SK-N-SH (cell line): Measurements from ENCODE around the gene CACNA2D4. TPM values are rescaled to one million over a fixed set of nuclear protein-coding genes. Genes with fewer than 3 reads are reported as not detected.
A peak's percentile ranks its signal among the peaks of the same experiment; 100 is the strongest.

ENCODE experiments used
- CTCF ChIA-PET: fragments of 300-600, 350-600 bp; formaldehyde crosslinking; extraction: SDS; loops from one replicate; lab custom pipeline; 2021; lab: Yijun Ruan, JAX
- POLR2A ChIA-PET: fragments of 350-600 bp; sonication (Branson Sonifier 250); formaldehyde crosslinking; extraction: SDS; loops from one replicate; lab custom pipeline; 2020; ENCODE audit warnings: antibody characterized with exemption, inconsistent platforms; lab: Yijun Ruan, JAX
- DNase-seq: peaks from one replicate; pipeline ENCODE4 v3.0.0; 2012
- H2AFZ ChIP-seq: fragments of 200-600 bp; sonication (generic); 2 replicates; pipeline ENCODE4 v1.8.1; 2016; ENCODE audit warnings: antibody characterized with exemption, mild to moderate bottlenecking, low read depth
- H3F3A ChIP-seq: fragments of 200-600 bp; sonication (generic); replicated peaks from 2 replicates; pipeline ENCODE3; 2016; ENCODE audit warnings: antibody characterized with exemption, mild to moderate bottlenecking; ENCODE audit not compliant: insufficient read depth
- H3K27ac ChIP-seq, 2 experiments: fragments of 200-500 bp in 1 of 2; fragments of 200-600 bp in 1 of 2; sonication (Bioruptor generic) in 1 of 2; sonication (generic), shearing (Covaris generic) in 1 of 2; 2 replicates each; pipeline versions ENCODE4 v1.5.1 to v1.6.1; 2014 to 2016; ENCODE audit warnings: low read depth in 2 of 2, inconsistent platforms in 1 of 2, low read length in 1 of 2, mild to moderate bottlenecking in 1 of 2, mixed read lengths in 1 of 2
- H3K27me3 ChIP-seq: fragments of 200-600 bp; sonication (generic), shearing (Covaris generic); 2 replicates; pipeline ENCODE4 v1.6.1; 2016; ENCODE audit warnings: mixed run types; ENCODE audit not compliant: insufficient read depth
- H3K36me3 ChIP-seq, 2 experiments: fragments of 200-500 bp in 1 of 2; fragments of 200-600 bp in 1 of 2; sonication (Bioruptor generic) in 1 of 2; sonication (generic) in 1 of 2; replicated peaks in 1 of 2; 2 replicates each; pipeline versions ENCODE3 to v1.5.1; 2014 to 2016; ENCODE audit warnings: low read length in 1 of 2, mild to moderate bottlenecking in 1 of 2; ENCODE audit not compliant: insufficient read depth in 2 of 2, control insufficient read depth in 1 of 2
- H3K4me1 ChIP-seq, 2 experiments: fragments of 200-500 bp in 1 of 2; fragments of 200-600 bp in 1 of 2; sonication (Bioruptor generic) in 1 of 2; sonication (generic), shearing (Covaris generic) in 1 of 2; 2 replicates each; pipeline versions ENCODE4 v1.5.1 to v1.6.1; 2014 to 2016; ENCODE audit warnings: low read depth in 1 of 2, low read length in 1 of 2, mixed run types in 1 of 2; ENCODE audit not compliant: insufficient read depth in 2 of 2, control insufficient read depth in 1 of 2
- H3K4me2 ChIP-seq: fragments of 200-600 bp; sonication (generic), shearing (Covaris generic); 2 replicates; pipeline ENCODE4 v1.6.1; 2017; ENCODE audit warnings: mixed run types
- H3K4me3 ChIP-seq, 2 experiments: fragments of 200-500 bp in 1 of 2; fragments of 200-600 bp in 1 of 2; sonication (Bioruptor generic) in 1 of 2; sonication (generic), shearing (Covaris generic) in 1 of 2; 2 replicates each; pipeline versions ENCODE4 v1.5.1 to v1.8.1; 2014 to 2016; ENCODE audit warnings: low read depth in 2 of 2, inconsistent platforms in 1 of 2, low read length in 1 of 2, mild to moderate bottlenecking in 1 of 2, mixed read lengths in 1 of 2, moderate library complexity in 1 of 2
- H3K79me2 ChIP-seq: fragments of 200-600 bp; sonication (generic); 2 replicates; pipeline ENCODE4 v1.8.1; 2017; ENCODE audit warnings: mild to moderate bottlenecking; ENCODE audit not compliant: insufficient read depth
- H3K9ac ChIP-seq: fragments of 200-600 bp; sonication (generic); 2 replicates; pipeline ENCODE4 v1.6.1; 2017; ENCODE audit warnings: mixed run types
- H3K9me2 ChIP-seq: fragments of 200-600 bp; sonication (generic); 2 replicates; pipeline ENCODE4 v1.6.1; 2017; ENCODE audit warnings: mixed run types
- H3K9me3 ChIP-seq: fragments of 200-600 bp; sonication (generic); 2 replicates; pipeline ENCODE4 v1.6.1; 2017; ENCODE audit warnings: mixed run types, mild to moderate bottlenecking, moderate library complexity
- H4K20me1 ChIP-seq: fragments of 200-600 bp; sonication (generic); 2 replicates; pipeline ENCODE4 v1.6.1; 2017; ENCODE audit warnings: mild to moderate bottlenecking, mixed run types; ENCODE audit not compliant: insufficient read depth
- CHD2 ChIP-seq: fragments of 150-350 bp; IDR thresholded peaks from 2 replicates; pipeline ENCODE4 v1.6.1; 2018; ENCODE audit warnings: low read length; ENCODE audit not compliant: partially characterized antibody
- FOXM1 ChIP-seq: IDR thresholded peaks from 2 replicates; pipeline ENCODE4 v1.4.0; 2012; ENCODE audit warnings: low read depth, mild to moderate bottlenecking
- POLR2AphosphoS5 ChIP-seq: IDR thresholded peaks from 2 replicates; pipeline ENCODE4 v1.6.1; 2012; ENCODE audit warnings: low read depth, low read length
- RAD21 ChIP-seq: IDR thresholded peaks from 2 replicates; pipeline ENCODE4 v1.6.1; 2012; ENCODE audit warnings: mild to moderate bottlenecking, low read length
- RCOR1 ChIP-seq: fragments of 150-350 bp; IDR thresholded peaks from 2 replicates; pipeline ENCODE4 v1.6.1; 2017; ENCODE audit warnings: antibody characterized with exemption, low read length
- SIN3A ChIP-seq: IDR thresholded peaks from 2 replicates; pipeline ENCODE4 v1.6.1; 2012; ENCODE audit warnings: low read depth, mild to moderate bottlenecking, low read length, moderate library complexity, borderline replicate concordance
- WGBS: methylation state at CpG from one replicate; pipeline ENCODE4 v1.1.6; 2017; ENCODE audit warnings: low lambda C conversion rate; 5-methylcytosine and 5-hydroxymethylcytosine counted together
- polyA plus RNA-seq, 3 experiments: library from polyadenylated mRNA; depleted of rRNA; stranded (reverse); fragments of >200 nt; gene quantifications; 2 replicates each; pipeline ENCODE4 v1.2.3, GENCODE V29; 2012
- TF ChIP-seq, protein P1 (sequence below): IDR thresholded peaks from 2 replicates; pipeline ENCODE4 v1.6.1; 2012; ENCODE audit warnings: mild to moderate bottlenecking, low read depth, low read length, moderate library complexity
- TF ChIP-seq, protein P2 (sequence below): fragments of 150-350 bp; IDR thresholded peaks from 2 replicates; pipeline ENCODE4 v1.6.1; 2017; ENCODE audit warnings: antibody characterized with exemption, low read length, low read depth, borderline replicate concordance

The CACNA2D4 gene
- polyA plus RNA-seq, 1 of the 3 experiments (the other 2 are of a cell fraction) = 0.02 TPM

DNA sequence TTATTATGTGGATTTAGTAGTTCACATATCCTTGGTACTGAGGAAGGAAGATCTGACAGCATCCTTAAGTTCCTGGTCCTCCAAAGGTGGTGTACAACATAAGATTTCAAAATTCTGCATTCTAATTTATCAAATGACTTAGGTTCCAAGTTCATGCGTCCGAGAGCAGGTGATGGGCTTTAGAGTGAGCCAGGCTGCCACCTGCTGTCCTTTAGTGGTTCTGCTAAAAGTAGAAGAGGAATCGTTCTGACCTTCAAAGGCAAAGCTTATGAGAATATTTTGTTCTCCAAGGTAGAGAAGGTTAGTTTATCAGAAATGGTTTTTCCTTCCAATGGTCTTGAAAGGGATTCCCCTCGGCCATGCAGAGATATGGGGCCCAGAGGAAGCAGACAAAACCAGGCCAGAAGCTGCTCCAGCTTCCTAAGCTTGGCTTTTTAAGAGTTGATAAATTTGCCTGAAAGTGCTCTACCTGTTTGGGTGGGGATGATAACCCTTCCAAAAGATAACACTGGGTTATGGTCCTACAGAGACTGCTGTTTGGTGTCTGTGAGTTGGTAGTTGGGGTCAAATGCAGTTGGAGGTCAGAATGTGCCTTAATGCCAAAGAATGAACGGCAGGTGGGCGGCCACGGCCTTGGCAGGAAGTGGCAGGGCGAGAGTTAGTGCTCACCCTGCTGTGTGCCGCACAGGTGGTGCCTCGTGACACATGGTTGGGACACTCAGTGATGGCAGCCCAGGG, 127.2 kb downstream of the CACNA2D4 start (continued):
- TF ChIP-seq, protein P1, sequence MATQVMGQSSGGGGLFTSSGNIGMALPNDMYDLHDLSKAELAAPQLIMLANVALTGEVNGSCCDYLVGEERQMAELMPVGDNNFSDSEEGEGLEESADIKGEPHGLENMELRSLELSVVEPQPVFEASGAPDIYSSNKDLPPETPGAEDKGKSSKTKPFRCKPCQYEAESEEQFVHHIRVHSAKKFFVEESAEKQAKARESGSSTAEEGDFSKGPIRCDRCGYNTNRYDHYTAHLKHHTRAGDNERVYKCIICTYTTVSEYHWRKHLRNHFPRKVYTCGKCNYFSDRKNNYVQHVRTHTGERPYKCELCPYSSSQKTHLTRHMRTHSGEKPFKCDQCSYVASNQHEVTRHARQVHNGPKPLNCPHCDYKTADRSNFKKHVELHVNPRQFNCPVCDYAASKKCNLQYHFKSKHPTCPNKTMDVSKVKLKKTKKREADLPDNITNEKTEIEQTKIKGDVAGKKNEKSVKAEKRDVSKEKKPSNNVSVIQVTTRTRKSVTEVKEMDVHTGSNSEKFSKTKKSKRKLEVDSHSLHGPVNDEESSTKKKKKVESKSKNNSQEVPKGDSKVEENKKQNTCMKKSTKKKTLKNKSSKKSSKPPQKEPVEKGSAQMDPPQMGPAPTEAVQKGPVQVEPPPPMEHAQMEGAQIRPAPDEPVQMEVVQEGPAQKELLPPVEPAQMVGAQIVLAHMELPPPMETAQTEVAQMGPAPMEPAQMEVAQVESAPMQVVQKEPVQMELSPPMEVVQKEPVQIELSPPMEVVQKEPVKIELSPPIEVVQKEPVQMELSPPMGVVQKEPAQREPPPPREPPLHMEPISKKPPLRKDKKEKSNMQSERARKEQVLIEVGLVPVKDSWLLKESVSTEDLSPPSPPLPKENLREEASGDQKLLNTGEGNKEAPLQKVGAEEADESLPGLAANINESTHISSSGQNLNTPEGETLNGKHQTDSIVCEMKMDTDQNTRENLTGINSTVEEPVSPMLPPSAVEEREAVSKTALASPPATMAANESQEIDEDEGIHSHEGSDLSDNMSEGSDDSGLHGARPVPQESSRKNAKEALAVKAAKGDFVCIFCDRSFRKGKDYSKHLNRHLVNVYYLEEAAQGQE = no peak
- no peak for TF ChIP-seq FOXM1

- CTCF ChIA-PET = interaction anchor here (0.5 to 17.5 kb wide), 61 partner anchors 8 to 893 kb away, joined by 3 to 605 read pairs (median 6); partner anchors contain the start of genes ADIPOR2, CACNA2D4 and WNT5B
- H3K9me3 ChIP-seq = no peaks in the 10 kb centered on the region
- TF ChIP-seq RAD21 (no peak), POLR2AphosphoS5 (no peak), RCOR1 (no peak), CHD2 (no peak), SIN3A (no peak)
- TF ChIP-seq, protein P2, sequence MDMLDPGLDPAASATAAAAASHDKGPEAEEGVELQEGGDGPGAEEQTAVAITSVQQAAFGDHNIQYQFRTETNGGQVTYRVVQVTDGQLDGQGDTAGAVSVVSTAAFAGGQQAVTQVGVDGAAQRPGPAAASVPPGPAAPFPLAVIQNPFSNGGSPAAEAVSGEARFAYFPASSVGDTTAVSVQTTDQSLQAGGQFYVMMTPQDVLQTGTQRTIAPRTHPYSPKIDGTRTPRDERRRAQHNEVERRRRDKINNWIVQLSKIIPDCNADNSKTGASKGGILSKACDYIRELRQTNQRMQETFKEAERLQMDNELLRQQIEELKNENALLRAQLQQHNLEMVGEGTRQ = no peak
- TF ChIP-seq, protein P1 = no peak
- WGBS = 82% methylated on average over 7 of the region's 7 CpGs
- H3K9me2 ChIP-seq = no peaks in the 10 kb centered on the region
- no peaks in the 10 kb centered on the region for H3K79me2 ChIP-seq
- no peaks in the 10 kb centered on the region for H3K27me3 ChIP-seq
- DNase-seq = peak; percentile 9
- H3F3A ChIP-seq = peaks cover 10% of the 10 kb centered on the region
- H3K4me1 ChIP-seq = peaks cover 0 to 9% of the 10 kb centered on the region in 2 experiments; a peak in 1 of 4 replicates
- no peak overlapping the region for H3K4me2 ChIP-seq
- no peak overlapping the region for H3K27ac ChIP-seq
- no peak overlapping the region for H2AFZ ChIP-seq
- peaks cover 4 to 19% of the 10 kb centered on the region in 2 experiments for H3K36me3 ChIP-seq
- H4K20me1 ChIP-seq = no peaks in the 10 kb centered on the region
- no peak overlapping the region for H3K9ac ChIP-seq
- POLR2A ChIA-PET = interaction anchor here (0.8 to 1.6 kb wide), 4 partner anchors 25 to 160 kb away, joined by 3 to 8 read pairs (median 5); partner anchors contain the start of gene ADIPOR2
- H3K4me3 ChIP-seq = no peak overlapping the region
Observed at GRCh38 chr12:1790444-1790843, 128.0 kb downstream of the CACNA2D4 start.
